HG03095 (cell line): ENCODE data around the gene RAB43.
"Not testable (repeated sequence)": the region's sequence is repeated elsewhere in the genome, so short reads cannot be mapped to it uniquely, and the experiment has no call there.

Experiments
- ATAC-seq: cut with Tn5 transposase; IDR thresholded peaks from one replicate; pipeline ENCODE4 v1.9.1; 2021; ENCODE audit warnings: moderate library complexity; ENCODE audit not compliant: unreplicated experiment

The RAB43 gene

GRCh38 chr3:129122412-129123011 is 908 bp upstream of the RAB43 start:
- no peak for ATAC-seq

GRCh38 chr3:129121016-129121791 is 400 bp downstream of the RAB43 start:
- ATAC-seq, result peak; percentile 22

GRCh38 chr3:129120254-129121004 is 1.2 kb downstream of the RAB43 start:
- peak; percentile 57 for ATAC-seq

GRCh38 chr3:129119365-129120100 is 2.1 kb downstream of the RAB43 start:
- ATAC-seq, result no peak

GRCh38 chr3:129118745-129119144 is 2.9 kb downstream of the RAB43 start:
- ATAC-seq, result no peak

GRCh38 chr3:129117134-129117533 is 4.5 kb downstream of the RAB43 start:
- no peak for ATAC-seq

- ATAC-seq, result no peak
Measured at GRCh38 chr3:129116482-129116946, 5.1 kb downstream of the RAB43 start.

- no peak for ATAC-seq
Measured at GRCh38 chr3:129114455-129114854, 7.1 kb downstream of the RAB43 start.

GRCh38 chr3:129112308-129113052 is 9.1 kb downstream of the RAB43 start:
- no peak for ATAC-seq

GRCh38 chr3:129111076-129111780 is 10.4 kb downstream of the RAB43 start:
- ATAC-seq, result not testable (repeated sequence)

- ATAC-seq, result no peak
Measured at GRCh38 chr3:129107793-129108192, 13.8 kb downstream of the RAB43 start.

- ATAC-seq, result no peak
Measured at GRCh38 chr3:129106866-129107565, 14.6 kb downstream of the RAB43 start.

GRCh38 chr3:129106320-129106719 is 15.3 kb downstream of the RAB43 start:
- ATAC-seq, result no peak

- no peak for ATAC-seq
Measured at GRCh38 chr3:129105862-129106261, 15.7 kb downstream of the RAB43 start.

- ATAC-seq, result no peak
Measured at GRCh38 chr3:129104498-129105079, 17.0 kb downstream of the RAB43 start.

- ATAC-seq, result no peak
Measured at GRCh38 chr3:129104051-129104450, 17.6 kb downstream of the RAB43 start.

GRCh38 chr3:129103296-129103695 is 18.3 kb downstream of the RAB43 start:
- no peak for ATAC-seq

GRCh38 chr3:129101370-129102138 is 20.1 kb downstream of the RAB43 start:
- no peak for ATAC-seq
